HG03558 (cell line): Measurements from ENCODE around the gene TENM4.
"Not testable (repeated sequence)": the region's sequence is repeated elsewhere in the genome, so short reads cannot be mapped to it uniquely, and the experiment has no call there.

ENCODE experiments used
- ATAC-seq: cut with Tn5 transposase; IDR thresholded peaks from one replicate; pipeline ENCODE4 v1.9.1; 2021; ENCODE audit warnings: moderate number of reproducible peaks; ENCODE audit not compliant: unreplicated experiment; ENCODE audit errors: extremely low read depth

TENM4 gene

DNA sequence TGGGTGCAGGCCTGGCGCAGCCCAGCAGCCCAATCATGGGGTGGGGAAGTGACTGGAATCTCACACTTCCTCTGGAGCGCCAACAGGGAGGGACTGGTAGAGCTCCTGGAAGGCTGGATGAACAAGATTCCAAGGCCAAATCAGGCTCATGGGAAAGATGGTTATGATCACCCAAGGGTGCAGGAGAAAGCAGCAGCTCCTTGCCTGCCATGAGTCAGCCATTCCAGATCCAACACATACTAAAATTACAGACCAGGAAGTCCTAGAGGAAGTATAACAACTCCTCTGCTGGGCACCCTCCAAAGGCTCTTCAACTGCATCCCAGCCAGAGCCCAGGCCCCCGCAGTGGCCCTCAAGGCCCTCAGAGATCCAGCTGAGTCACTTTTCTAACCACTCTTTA, 427.3 kb downstream of the TENM4 start:
- no peak for ATAC-seq

DNA sequence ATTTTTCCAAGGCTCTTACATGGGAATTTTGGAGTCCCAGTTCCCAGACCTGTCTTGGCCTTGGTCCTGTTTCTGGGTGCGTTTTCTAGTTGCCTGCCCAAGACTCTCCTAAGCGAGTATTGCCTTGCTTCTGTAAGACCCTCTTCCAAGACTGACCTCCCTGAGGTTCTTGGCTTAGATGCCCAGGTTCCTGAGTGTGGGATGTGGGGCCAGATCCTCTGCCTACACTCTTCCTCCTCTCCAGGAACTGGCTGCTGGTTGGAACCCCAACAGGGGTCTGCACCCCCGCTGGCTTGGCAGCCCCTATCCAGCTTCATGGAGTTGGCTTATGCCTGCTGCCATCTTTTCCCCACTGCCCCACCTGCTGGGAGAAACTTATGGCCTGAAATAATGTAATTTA, 429.5 kb downstream of the TENM4 start:
- ATAC-seq = no peak

DNA sequence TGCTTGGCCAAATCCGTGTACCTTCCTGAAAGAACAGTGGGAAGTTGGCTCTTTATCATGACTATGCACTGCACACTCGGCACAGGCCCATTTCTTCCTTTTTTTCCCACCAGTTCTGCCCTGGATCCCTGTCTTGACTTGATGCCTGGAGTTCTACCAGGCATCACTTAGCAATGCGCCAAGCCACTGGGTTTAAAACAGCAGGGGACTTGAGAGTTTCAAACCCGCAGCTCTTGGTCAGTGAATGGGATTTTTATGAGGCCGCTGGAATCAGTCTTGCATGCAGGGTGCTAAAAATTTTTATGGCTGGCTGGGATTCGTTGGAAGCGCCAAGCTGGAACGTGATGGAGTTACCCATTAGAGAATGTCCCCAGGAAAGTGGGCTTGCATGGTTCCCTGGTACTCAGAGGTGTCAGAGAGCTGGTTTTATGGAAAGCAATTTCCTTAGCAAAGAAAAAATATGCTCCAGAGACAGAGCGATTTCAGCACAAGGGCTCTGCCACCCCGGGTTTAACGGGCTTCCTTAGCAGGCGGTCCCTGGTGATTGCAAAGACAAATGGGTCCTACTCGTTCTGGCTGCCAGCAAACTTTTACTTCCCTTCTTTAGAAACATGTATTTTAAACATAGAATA, 432.9 kb downstream of the TENM4 start:
- no peak for ATAC-seq

DNA sequence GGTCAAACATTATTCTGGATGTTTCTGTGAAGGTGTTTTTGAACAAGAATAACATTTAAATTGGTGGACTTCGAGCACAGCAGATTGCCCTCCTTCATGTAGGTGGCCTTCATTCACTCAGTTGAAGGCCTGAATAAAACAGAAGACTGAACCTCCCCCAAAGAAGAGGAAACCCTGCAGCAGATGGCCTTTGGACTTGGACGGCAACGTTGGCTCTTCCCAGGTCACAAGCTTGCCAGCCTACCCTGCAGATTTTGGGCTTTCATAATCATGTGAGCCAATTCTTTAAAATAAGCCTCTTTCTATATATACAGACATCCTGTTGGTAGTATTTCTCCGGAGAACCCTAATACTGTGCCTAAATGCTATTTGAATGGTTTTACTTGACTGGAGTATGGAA, 434.0 kb downstream of the TENM4 start:
- no peak for ATAC-seq

DNA sequence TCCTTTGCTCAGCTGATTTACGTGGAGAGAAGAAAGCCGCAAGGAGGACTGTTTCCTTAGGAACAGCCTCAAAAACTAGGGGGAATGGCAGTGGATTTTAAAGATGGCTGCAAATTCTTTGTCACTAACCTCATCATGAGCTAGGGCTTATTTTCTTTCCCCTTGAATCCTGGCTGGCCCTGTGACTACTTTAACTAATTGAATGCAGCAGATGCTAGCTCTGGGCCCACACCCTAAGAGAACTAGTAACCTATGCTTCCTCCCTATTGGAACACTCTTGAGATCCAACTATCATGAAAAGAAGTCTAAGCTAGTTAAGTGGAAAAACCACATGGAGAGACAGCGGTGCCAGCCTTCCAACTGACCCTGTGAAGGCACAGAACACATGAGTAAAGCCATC, 444.8 kb downstream of the TENM4 start:
- no peak for ATAC-seq

DNA sequence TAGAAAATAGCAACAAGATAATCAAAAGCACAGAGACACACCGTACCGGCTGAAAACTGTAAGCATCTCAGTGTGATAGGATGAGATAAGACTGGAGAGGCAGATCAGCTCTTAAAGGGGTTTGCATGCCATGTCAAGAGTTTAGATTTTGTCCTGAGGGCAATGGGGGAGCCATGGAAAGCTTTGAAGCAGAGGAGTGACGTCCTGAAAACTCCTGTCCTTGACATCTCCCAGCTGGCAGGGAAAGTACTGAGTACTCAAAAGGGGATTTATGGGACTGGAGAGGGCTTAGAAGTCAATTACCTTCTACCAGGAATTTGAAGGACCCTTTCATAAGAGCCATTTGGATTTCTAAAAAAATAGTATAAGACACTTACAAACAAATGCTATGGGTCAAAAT, 445.7 kb downstream of the TENM4 start:
- ATAC-seq = no peak

DNA sequence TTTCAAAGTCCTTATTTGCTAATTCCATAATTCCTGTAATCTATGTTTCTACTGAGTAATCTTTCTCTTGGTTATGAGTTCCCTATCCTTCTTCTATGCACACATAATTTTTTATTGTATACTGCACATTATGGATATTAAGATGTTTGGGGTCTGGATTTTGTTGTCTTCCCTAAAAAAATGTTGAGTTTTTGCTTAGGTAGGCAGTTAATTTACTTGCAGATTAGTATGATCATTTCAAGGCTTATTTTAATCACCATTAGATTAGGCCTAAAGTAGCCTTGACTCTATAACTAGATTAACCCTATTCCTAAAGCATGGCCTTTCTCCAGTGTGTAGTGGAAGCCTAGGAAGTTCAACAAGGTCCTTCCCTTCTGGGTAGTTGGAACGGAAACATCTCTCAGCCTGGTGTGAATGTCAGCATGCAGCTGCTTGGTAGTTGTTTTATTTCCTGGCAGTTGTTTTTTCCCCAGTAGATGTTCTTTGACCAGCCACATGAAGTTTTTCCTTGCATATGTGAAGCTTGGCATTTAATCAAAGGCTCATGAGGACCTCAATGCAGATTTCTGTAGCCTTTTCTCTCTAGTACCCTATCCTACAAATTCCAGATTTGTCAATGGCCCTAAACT, 446.9 kb downstream of the TENM4 start:
- ATAC-seq = no peak

DNA sequence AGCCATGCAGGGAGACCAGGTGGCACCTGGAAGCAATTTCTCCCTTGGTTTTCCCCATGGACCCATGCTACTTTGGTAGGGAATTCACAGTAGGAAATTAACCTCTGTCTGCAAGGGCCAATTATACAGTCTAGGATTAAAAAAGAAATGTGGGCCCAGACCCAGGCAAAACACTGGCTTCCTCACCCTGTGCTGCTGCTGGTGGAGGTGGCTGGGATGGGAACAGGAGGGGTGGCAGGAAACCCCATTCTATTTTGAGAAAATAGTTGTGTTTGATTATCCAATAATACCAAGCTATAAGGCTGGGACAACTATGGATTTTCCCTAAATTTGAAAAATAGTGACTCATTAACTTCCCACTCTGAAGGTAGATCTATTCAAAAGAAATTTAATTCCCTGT, 449.1 kb downstream of the TENM4 start:
- ATAC-seq = no peak

DNA sequence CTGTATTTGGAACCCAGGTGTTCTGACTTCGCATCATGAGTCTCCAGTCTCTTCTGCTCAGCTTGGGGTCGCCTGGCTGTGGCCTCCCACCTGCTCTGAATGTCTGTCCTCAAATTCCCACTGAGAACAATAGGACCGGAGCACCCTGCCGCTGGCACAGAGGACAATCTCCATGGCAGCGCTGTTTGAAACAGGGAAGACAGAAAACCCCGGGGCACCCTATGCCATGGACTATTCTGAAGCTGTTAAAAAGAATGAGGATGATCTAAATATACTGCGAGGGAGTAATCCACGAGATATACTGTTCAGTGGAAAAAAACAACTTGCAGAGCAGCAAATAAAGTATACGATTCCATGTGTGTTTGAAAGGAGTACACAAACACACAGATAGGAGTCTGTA, 450.6 kb downstream of the TENM4 start:
- no peak for ATAC-seq

DNA sequence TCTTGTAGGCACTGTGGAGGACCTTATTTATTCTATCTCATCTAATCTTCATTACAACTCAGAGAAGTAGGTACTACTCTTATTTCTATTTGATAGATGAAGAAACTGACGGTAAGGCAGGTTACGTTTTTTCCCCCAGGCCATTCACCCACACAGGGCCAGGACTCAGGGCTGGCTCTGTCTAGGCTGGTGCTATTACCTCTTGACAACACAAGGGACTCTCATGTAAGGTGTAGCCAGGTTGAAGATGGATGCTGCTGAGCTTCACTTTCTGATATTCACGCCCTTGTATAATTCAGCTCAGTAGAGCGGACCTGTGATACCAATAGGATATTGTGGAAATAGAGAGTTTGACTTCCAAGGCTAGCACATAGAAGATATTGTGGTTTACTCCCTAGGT, 453.1 kb downstream of the TENM4 start:
- ATAC-seq = no peak

DNA sequence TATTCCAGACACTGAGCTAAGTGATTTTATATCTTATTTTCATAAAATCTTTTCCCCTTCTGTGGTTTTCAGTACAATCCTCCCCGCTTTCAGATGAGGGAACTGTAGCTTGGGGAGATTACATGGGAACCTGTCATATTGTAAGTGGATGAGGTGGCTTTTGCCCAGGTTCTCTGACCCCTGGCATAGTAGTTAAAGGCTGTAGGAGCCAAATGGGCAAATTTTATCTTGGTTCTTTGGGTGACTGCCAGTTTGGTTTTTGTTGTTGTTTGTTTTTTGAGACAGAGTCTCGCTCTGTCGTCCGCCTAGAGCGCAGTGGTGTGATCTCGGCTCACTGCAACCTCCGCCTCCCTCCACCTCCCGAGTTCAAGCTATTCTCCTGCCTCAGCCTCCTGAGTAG, 454.5 kb downstream of the TENM4 start:
- ATAC-seq = no peak

DNA sequence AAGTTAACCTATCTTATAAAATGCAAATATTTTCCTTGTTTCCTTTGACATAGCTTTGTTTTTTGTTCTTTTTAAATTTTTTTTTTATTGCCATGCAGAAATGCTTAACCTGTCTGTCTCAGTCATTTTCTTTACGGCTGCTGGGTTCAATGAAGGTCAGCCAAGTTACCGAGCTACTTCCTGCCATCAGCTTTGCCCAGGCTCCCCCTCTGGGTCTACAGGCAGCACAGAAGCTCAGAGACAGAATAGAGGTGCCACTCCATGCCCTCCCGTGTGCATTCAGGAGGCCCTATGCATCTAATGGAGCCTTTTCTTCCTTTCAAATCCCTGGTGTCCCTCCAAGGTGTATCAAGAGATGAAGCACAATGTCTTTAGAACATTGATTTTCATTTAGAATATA, 455.2 kb downstream of the TENM4 start:
- no peak for ATAC-seq

DNA sequence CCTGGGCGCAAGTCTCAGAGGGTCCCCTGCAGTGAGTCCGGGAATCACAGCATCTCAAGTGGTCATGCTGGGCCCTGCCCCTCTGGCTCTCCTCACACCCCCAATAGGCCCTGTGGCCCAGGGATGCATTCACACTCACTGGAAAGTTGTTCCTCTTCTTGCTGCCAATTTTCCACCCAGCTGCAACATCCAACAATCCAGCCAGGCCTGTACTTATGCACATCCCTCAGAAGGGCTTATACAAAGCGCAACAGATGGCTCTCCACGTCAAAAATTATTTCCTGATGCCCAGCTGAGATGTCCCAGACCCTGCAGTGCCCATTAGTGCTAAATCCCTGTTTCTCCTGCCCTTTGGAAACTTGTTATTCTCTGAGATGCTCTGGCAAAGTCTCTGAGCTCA, 458.4 kb downstream of the TENM4 start:
- ATAC-seq = no peak

DNA sequence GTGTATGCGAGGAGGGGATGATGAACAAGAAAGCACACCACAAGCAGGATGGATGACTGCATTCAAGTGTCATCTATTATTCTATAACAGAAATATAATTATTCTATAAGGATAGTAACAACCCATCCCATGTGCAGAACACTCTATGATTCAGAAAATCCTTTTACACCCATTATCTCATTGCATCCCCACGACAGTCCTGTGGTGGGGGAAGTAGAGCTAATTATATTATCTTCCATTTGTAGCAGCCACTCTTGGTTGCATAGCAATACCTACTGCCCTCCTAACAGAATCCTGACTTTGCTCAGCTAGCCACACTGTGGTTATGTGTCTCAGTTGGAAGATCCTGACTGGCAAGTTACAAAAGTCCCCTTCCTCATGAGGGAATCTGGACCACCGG, 459.7 kb downstream of the TENM4 start:
- ATAC-seq = no peak

DNA sequence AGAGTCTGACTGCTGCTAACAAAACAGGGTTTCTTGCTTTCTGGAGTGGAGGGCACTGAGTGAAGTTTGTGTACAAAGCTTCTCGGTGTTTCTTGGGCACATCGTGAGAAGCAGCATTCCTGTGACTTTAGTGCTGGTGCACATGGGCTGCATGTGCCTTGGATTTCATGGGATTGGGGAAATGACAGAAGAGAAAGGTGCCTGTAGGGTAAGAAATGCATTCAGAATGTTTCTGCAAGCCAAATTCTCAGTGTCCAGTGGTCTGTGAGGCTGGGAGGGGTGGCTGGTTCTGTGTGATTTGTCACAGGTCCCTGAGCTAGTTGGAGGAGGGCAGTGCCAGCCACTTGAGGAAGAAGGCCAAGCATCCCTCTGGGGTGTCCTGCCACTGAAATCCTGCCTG, 462.0 kb downstream of the TENM4 start:
- no peak for ATAC-seq

DNA sequence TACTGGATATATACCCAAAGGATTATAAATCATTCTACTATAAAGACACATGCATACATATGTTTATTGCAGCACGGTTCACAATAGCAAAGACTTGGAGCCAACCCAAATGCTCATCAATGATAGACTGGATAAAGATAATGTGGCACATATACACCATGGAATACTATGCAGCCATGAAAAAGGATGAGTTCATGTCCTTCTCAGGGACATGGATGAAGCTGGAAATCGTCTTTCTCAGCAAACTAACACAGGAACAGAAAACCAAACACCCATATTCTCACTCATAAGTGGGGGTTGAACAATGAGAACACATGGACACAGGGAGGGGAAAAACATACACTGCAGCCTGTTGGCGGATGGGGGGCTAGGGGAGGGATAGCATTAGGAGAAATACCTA, 463.0 kb downstream of the TENM4 start:
- ATAC-seq = not testable (repeated sequence)

DNA sequence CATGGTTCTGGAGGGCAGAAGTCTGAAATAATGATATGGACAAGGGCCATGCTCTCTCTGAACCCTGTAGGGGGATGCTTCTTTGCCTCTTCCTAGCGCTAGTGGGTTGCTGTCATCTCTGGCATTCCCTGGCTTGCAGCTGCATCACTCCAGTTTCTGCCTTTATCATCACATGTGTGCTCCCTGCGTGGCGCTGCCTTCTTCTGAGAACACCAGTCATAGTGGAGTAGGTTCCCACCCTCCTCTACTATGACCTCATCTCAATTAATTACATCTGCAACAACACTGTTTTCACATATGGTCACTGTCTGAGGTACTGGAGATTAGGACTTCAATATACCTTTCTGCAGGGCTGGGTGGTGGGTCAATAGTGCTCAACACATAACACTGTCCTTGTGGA, 463.8 kb downstream of the TENM4 start:
- ATAC-seq = no peak

DNA sequence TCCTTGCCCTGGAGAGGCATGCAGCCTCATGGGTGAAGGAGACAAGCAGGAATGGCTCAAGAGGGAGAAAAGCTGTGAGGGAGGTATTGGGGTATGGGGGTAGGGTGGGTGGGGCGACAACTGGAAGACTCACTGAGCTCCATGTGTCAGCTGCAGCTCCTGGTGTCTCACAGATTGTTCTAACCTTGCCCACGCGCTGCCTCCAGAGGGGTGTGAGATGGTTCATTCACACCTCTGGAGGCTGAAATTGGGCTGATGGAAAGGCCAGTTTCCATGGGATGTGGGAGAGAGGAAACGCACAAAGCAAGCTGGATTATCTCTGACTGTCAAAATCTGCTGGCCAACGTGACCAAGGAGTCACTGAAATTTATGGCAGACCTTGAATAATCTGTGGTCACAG, 465.7 kb downstream of the TENM4 start:
- ATAC-seq = no peak

DNA sequence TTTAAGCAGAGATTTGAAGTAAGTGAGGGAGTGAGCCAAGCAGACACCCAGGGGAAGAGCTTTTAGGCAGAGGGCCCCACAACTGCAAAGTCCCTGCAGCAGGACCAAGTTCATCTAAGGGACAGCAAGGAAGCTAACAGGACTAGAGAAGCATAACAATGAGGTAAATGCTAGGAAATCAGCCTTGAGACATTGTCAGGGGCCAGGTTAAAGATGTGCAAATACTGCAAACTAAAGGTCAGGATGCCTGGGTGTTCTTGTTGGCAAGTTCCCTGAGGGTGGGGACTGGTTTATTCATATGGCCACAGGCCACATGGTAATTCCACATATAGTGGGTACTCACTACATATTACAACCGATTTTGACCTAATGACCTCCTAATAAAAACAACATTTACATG, 467.0 kb downstream of the TENM4 start:
- no peak for ATAC-seq

DNA sequence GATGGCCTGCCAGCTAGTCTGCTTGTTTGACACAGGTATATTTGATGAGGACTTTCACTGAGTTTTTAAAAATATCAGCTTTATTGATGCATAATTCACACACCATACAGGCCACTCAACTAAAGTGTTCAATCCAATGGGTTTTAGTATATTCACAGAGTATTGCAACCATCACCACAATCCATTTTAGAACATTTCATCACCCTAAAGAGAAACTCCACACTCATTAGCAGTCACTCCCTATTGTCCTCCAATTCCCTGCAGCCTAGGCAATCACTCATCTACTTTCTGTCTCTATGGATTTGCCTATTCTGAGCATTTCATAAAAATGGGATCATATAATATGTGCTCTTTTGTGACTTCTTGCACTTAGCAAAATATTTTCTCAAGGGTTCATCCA, 468.2 kb downstream of the TENM4 start:
- ATAC-seq = no peak

DNA sequence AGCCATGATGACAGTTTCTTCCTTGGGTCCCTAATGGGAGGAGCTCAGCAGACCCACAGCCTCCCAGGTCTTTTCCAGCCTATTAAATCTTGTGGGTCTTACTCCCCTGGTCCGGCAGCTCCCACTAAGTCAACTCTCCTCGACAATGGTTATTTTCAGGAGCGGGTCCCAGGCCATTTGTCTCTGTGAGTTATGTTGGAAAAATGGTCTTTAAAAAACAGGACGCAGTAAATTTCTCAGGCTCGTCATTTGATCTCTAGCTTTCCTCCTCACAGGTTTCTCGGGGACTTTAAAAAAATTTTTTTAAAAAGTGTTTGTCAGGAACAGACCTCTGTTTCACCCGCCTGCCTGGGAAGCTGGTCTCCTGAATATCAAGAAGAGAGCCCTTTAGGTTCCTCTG, 468.7 kb downstream of the TENM4 start:
- no peak for ATAC-seq

DNA sequence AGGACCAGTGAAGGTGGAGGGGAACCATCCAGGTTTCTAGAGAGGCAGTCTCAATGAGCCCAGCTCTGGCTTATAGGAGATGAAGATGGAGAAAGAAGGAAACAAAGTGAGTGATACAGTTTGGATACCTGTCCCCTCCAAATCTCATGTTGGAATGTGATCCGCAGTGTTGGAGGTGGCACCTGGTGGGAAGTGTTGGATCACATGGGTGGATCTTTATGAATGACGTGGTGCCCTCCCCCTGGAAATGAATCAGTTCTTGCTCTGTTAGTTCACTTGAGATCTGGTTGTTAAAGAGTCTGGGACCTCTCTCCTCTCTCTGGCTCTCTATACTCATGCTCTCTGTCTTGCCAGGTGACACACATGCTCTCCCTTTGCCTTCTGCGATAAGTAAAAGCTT, 473.0 kb downstream of the TENM4 start:
- no peak for ATAC-seq

DNA sequence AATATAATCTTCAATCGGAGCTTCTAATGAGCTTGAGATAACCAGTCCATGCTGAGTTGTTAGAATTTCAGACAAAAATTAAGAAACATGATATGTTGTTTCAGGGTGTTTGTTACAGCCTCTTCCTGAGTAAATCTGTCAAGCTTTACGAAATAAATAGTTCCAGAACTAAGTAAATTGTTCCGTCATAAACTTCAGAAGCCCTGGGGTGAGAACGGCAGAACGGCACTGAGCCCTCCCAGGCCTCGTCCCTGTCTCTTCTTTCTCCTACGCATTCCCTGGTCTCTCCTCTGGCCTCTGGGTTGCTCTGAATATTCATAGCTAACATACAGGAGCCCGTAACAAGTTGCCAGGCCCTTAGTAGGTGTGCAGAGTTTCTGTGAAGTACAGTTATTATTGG, 475.4 kb downstream of the TENM4 start:
- no peak for ATAC-seq
